DOHH2 (cell line): ENCODE results near the gene ADORA3.

Experiments
- H3F3A ChIP-seq: fragments of 200-600 bp; sonication (generic), shearing (Covaris generic); 2 replicates; pipeline ENCODE4 v1.6.0; 2016; ENCODE audit warnings: antibody characterized with exemption, mild to moderate bottlenecking; ENCODE audit not compliant: control insufficient read depth, insufficient read depth
- H3K27ac ChIP-seq: fragments of 200-600 bp; sonication (generic); 2 replicates; pipeline ENCODE4 v1.5.1; 2014; ENCODE audit warnings: low read depth, mild to moderate bottlenecking, low read length, moderate library complexity
- H3K27me3 ChIP-seq: fragments of 200-600 bp; sonication (generic); 2 replicates; pipeline ENCODE4 v1.6.1; 2014; ENCODE audit warnings: mild to moderate bottlenecking, low read length, mixed read lengths; ENCODE audit not compliant: control insufficient read depth
- H3K36me3 ChIP-seq: fragments of 200-600 bp; sonication (generic); 2 replicates; pipeline ENCODE4 v1.6.1; 2014; ENCODE audit warnings: mild to moderate bottlenecking, low read length, moderate library complexity, mixed read lengths; ENCODE audit not compliant: control insufficient read depth
- H3K4me1 ChIP-seq: fragments of 200-600 bp; sonication (generic); 2 replicates; pipeline ENCODE4 v1.6.1; 2014; ENCODE audit warnings: mild to moderate bottlenecking, low read length, mixed read lengths; ENCODE audit not compliant: control insufficient read depth
- H3K4me2 ChIP-seq: fragments of 200-600 bp; sonication (generic); 2 replicates; pipeline ENCODE4 v1.6.0; 2014; ENCODE audit warnings: mild to moderate bottlenecking, low read length, moderate library complexity
- H3K4me3 ChIP-seq: fragments of 200-600 bp; sonication (generic); 2 replicates; pipeline ENCODE4 v1.5.1; 2014; ENCODE audit warnings: mild to moderate bottlenecking, low read length, mixed read lengths
- H3K79me2 ChIP-seq: fragments of 200-600 bp; sonication (generic); 2 replicates; pipeline ENCODE4 v1.6.1; 2014; ENCODE audit warnings: mild to moderate bottlenecking, low read length, mixed read lengths; ENCODE audit not compliant: control insufficient read depth
- H3K9me2 ChIP-seq: fragments of 200-600 bp; sonication (generic); replicated peaks from 2 replicates; pipeline ENCODE4 v1.6.1; 2014; ENCODE audit warnings: mild to moderate bottlenecking, low read length, mixed read lengths; ENCODE audit not compliant: control insufficient read depth
- H3K9me3 ChIP-seq: fragments of 200-600 bp; sonication (generic); 2 replicates; pipeline ENCODE4 v1.6.1; 2014; ENCODE audit warnings: antibody characterized with exemption, low read length, mixed read lengths; ENCODE audit not compliant: control insufficient read depth, insufficient read depth
- H4K20me1 ChIP-seq: fragments of 200-600 bp; sonication (generic); 2 replicates; pipeline ENCODE4 v1.6.0; 2014; ENCODE audit warnings: low read depth, mild to moderate bottlenecking, antibody characterized with exemption, low read length, moderate library complexity; ENCODE audit not compliant: control insufficient read depth, insufficient read depth
- EZH2phosphoT487 ChIP-seq: fragments of 200-600 bp; sonication (generic); IDR thresholded peaks from 2 replicates; pipeline ENCODE4 v1.6.1; 2017; ENCODE audit warnings: borderline replicate concordance, mild to moderate bottlenecking, antibody characterized with exemption, low read length, moderate library complexity, mixed read lengths
- TF ChIP-seq, protein P1 (sequence below): fragments of 200-600 bp; sonication (generic); IDR thresholded peaks from one replicate; pipeline ENCODE4 v1.5.1; 2014; ENCODE audit warnings: antibody characterized with exemption, mild to moderate bottlenecking, low read depth, low read length; ENCODE audit not compliant: poor library complexity, severe bottlenecking

The ADORA3 gene

GRCh38 chr1:111509997-111510375, 6.6 kb upstream of the ADORA3 start:
- Histone ChIP-seq H3F3A (peaks cover 21% of the 10 kb centered on the region), H3K4me2 (no peak overlapping the region), H3K9me2 (no peaks in the 10 kb centered on the region), H3K4me3 (no peak overlapping the region), H3K27me3 (no peaks in the 10 kb centered on the region), H3K4me1 (peaks cover 89% of the 10 kb centered on the region), H3K27ac (no peak overlapping the region), H3K36me3 (no peaks in the 10 kb centered on the region), H3K79me2 (no peaks in the 10 kb centered on the region), H3K9me3 (no peaks in the 10 kb centered on the region), H4K20me1 (no peaks in the 10 kb centered on the region)
- TF ChIP-seq EZH2phosphoT487, result no peak
- TF ChIP-seq, protein P1, sequence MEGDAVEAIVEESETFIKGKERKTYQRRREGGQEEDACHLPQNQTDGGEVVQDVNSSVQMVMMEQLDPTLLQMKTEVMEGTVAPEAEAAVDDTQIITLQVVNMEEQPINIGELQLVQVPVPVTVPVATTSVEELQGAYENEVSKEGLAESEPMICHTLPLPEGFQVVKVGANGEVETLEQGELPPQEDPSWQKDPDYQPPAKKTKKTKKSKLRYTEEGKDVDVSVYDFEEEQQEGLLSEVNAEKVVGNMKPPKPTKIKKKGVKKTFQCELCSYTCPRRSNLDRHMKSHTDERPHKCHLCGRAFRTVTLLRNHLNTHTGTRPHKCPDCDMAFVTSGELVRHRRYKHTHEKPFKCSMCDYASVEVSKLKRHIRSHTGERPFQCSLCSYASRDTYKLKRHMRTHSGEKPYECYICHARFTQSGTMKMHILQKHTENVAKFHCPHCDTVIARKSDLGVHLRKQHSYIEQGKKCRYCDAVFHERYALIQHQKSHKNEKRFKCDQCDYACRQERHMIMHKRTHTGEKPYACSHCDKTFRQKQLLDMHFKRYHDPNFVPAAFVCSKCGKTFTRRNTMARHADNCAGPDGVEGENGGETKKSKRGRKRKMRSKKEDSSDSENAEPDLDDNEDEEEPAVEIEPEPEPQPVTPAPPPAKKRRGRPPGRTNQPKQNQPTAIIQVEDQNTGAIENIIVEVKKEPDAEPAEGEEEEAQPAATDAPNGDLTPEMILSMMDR, result no peak

DNA sequence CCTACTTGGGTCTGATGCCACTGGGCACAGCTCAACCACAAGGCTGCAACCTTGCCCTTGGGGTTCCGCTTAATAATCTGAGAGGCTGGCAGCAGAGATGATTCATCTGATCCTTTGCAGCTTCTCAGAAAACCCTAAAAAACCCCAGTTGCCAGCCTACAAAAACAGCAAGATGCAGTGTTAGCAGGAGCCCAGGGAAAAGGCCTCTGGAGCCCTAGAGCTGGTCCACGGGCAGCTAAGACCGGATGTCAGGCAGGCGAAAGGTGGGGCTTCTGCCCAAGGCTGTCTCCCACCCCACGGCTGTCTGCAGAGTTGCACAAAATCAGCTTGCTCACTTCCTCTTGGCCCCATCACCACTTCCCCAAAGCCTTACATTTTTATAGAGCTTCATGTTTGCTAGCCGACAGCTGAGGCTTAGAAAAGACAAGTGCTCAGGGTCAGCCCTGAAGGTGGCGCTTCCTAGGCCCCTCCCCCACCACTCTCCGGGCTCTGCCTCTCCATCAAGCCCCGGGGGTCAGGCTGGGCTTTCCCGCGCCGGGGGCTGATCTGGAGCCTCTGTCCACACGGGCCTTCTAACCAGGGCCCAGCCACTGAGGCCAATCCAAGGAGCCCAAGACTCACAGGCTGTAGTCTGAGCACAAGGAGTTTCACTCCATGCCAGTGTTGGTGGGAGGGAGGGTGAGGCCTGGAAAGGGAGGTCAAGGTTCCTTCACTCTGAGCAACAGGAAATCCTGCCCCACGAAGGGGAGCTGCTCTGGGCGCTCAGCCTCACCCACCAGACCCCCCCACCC, 4.2 kb upstream of the ADORA3 start:
- Histone ChIP-seq H3K4me1 (peaks cover 88% of the 10 kb centered on the region), H3K9me3 (no peaks in the 10 kb centered on the region), H3F3A (peaks cover 21% of the 10 kb centered on the region), H3K9me2 (no peaks in the 10 kb centered on the region), H3K4me2 (peak overlapping the region; percentile 99), H3K4me3 (peak overlapping the region; percentile 78), H3K27ac (peak overlapping the region; percentile 99), H3K79me2 (no peaks in the 10 kb centered on the region), H3K36me3 (no peaks in the 10 kb centered on the region), H4K20me1 (no peaks in the 10 kb centered on the region), H3K27me3 (no peaks in the 10 kb centered on the region)
- TF ChIP-seq, protein P1, result no peak
- no peak for TF ChIP-seq EZH2phosphoT487

DNA sequence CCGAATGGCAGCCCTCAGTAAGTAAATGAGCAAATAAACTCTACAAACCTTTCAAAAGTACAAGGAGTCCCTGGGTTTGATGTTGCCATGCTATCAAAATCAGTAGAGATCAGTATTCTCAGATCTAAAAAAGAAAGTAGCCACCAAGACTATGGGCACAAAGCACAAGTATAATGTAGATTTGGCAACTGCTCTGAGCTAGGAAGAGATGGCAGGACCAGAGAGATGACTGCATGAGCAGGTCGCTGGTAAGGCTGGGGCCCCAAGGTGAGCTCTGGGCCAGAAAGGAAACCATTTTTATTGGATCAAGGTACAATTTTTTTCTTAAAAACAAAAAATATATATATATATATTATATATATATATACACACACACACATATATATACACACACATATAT, 3.1 kb upstream of the ADORA3 start:
- peak overlapping the region; percentile 67 for H3K4me3 ChIP-seq
- no peaks in the 10 kb centered on the region for H3K9me2 ChIP-seq
- H3K27ac ChIP-seq, result peak overlapping the region; percentile 99
- no peaks in the 10 kb centered on the region for H3K36me3 ChIP-seq
- H3F3A ChIP-seq, result peaks cover 21% of the 10 kb centered on the region
- H3K4me2 ChIP-seq, result peak overlapping the region; percentile 95
- no peaks in the 10 kb centered on the region for H4K20me1 ChIP-seq
- no peak for TF ChIP-seq EZH2phosphoT487
- TF ChIP-seq, protein P1, result no peak
- H3K79me2 ChIP-seq, result no peaks in the 10 kb centered on the region
- no peaks in the 10 kb centered on the region for H3K9me3 ChIP-seq
- no peaks in the 10 kb centered on the region for H3K27me3 ChIP-seq
- H3K4me1 ChIP-seq, result peaks cover 85% of the 10 kb centered on the region
